Activated naive CD4-positive, alpha-beta T cell (primary cell): ENCODE data around the gene CMYA5.
"Not testable (repeated sequence)": the region's sequence is repeated elsewhere in the genome, so short reads cannot be mapped to it uniquely, and the experiment has no call there.

Source experiments
- DNase-seq, 4 experiments: peaks; one replicate each; lab custom pipeline; 2025; lab: John Stamatoyannopoulos, UW

The CMYA5 gene

DNA sequence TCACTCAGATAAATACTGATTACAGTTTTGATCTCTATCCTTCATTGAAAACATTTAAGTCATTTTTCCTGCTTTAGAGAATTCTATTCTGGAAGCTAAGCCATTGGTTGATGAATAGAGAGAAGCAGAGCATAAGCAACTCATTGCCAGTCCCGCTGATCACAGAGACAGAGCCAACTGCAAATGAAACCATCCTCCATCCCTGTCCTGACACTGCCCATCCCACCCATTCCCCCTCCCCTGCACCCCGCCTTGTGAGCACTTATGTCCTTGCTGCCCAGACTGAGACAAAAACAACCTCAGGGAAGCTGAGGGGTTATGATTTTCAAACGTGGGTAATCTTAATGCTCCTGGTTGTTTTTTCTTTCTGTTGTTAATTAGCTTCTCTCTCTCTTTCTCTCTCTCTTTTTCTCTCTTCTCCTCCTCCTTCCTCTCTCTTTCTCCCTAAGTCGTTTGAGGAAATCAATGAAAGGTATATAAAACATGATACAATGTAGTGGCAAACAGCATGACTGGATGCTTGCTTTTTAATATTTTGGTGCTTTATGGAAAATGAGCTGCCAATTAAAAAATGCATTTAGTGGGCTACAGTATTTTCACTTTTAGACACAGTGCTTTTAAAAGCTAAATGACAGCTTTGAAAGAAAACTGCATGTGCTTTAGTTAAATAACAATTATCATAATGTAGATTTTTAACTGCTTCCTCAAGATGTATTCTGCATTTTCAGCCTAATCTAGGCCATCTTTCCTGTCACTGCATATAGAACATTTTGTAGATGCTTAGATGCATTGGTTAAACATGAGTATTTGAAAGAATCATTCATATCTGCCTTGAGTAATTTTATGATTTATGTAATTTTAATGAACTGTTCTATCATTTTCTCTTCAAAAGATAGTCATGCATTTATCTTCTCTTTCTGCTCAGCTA, 57.3 kb downstream of the CMYA5 start:
- DNase-seq: no peak

DNA sequence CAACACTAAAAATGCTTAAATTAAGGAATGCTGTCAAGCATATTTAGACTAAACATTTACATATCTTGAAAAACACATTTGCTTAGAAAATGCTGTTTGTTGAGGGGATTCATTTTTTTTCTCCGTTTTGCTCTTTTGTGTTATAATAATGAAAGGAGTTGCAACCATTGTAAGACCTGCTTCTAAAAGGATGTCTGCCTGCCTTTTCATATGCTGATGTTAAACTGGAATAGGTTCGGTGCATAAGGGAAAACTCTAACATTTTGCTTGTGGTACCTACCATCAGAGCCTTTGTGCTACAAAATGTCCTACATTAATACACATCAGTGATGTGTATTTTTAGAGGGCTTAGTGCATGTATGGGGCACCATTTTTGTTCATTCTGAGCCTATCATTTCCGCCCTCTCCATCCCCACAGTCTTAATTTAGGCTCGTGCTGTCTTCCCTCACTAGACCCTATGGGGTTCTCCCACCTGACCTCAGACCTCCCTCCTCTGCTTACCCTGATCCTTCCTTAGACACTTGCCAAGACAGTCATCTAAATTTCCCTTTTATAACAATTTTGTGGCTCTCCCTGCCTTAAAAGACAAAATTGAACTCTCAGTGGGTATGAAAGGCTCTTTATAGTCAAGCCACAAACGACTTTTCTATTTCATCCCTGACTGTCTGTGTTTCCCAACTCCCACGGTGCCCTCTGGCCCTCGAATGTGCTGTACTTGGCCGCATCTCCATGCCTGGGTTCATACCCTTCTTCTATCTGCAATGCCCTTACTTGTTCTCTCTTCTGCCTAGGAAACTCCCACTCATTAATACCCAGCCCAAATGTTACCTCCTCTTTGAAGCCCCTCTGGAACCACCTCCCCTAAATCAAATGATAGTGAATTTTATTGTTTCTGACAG, 61.2 kb downstream of the CMYA5 start:
- no peak for DNase-seq

DNA sequence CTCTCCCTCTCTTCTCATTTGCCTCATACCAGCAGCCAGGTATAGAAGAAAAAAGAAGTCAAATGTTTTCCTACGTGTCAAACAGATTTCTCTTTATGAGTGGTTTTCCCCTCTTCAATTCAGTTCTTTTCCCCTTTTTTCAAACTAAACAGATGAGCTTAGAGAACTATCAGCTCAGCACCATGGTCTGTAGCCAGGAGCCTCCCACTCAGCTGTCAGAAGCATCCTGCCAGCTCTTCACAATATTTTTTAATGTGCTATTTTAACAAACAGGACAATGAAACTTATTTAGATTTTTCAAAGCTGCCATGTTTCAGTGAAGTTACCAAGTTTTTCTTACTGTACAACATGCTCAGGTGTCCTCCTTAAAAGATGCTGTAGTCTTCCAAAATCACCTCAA, 63.5 kb downstream of the CMYA5 start:
- no peak for DNase-seq

DNA sequence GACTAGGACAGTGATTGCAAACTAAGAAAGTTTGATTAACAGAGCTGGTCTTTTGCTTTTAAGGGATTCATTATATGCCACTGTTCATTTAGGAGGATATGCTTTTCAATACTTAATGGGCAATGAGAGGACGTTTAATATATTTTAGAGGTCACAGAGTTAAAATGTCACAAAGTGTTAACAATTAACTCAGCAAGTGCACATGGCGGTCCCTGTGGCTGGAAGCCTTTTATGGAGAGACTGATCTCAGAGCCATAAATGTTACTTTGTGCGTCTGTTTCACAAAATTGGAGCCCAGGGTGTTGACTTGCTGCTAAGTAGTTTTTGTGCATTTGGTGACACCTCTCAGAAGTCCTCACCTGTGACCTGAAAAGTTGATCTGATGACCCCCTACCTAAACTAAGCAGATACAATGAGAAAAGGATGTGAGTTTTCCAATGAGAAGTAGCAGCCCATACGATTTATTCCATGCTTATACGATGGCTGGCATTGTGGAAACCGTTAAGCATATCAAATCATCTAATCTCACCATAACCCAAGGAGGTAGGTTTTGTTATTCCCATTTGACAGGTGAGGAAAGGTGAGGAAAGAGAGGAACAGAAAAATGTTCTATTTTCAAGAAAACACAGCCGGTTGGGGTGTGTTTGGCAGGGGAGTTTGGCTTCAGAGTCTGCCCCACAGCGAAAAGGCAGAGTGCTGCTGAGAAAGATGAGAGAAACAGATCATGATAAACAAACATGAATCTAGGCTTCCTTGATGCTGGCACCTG, 64.4 kb downstream of the CMYA5 start:
- no peak for DNase-seq

DNA sequence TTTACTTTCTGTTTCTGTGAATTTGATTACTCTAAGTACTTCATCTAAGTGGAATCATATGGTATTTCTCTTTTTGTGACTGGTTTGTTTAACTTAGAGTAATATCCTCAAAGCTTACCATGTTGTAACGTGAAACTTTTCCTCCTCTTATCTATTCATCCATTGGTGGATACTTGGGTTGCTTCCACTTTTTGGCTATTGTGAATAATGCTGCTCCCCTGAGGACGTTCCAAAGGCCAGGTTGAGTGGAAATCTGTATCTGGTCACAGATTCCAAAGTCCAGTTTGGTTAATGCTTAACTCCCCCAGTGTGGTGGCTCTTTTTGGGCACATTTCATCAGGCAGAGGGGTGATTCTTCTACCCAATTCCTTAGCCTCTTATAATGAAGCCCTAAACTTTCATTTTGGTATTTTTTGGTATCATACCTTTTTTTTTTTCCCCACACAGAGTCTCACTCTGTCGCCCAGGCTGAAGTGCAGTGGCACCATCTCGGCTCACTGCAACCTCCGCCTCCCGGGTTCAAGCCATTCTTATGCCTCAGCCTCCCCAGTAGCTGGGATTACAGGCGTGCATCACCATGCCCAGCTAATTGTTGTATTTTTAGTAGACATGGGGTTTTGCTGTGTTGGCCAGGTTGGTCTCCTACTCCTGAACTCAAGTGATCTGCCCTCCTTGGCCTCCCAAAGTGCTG, 65.4 kb downstream of the CMYA5 start:
- no peak for DNase-seq

DNA sequence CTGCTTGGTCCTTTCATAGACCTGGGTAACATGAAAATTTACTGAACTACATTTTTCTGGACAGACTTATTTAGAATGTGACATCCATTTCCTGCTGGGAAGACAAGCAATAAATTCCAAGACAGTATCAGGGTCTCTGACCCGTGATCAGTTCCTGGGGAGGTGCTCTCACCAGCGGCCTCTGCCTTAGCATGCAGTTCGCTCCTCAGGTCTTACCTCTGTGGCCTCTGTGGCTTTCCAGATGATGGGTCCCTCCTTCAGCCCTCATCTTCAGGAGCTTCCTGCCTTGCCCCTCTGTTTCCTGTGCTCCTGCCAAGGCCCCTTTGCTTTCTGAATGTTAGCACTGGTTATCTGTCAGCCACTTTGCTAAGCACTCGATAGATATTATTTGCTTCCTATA, 66.4 kb downstream of the CMYA5 start:
- DNase-seq: no peak

DNA sequence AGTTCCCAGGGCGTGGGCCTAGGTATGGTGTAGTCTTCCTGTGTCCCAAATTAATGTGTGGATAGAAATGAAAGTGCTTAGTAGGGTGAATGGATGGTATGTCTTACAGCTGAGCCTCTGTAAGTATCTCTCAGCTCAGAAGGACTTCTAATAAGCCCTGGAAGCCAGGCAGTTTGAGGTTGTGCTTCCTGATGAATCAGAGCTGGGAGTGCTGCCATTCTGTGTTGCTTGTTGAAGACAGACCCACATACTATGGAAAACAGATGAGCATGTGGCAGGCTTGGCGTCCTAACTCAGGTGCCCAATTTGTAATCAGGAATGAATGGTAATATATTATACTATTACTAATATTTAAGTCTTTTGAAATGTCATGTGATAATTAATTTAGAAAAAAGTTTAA, 69.8 kb downstream of the CMYA5 start:
- no peak for DNase-seq

DNA sequence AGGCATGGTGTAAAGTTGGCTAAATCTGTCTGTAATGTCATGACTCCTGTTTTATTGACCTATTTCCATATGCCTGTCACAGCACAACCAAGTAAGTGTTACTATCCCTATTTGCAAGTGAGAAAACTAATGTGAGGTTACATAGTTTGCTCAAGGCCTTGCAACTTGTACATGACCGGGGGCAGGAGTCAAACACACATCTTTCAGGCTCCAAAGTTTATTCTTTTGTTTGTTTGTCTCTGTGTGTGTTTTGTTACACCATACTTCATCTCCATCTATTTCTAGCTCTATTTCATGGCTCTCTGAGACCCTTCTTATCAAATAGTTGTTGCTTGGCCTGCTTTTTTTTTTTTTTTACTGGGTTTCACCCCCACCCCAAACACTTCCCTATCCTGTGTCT, 70.2 kb downstream of the CMYA5 start:
- DNase-seq: no peak

DNA sequence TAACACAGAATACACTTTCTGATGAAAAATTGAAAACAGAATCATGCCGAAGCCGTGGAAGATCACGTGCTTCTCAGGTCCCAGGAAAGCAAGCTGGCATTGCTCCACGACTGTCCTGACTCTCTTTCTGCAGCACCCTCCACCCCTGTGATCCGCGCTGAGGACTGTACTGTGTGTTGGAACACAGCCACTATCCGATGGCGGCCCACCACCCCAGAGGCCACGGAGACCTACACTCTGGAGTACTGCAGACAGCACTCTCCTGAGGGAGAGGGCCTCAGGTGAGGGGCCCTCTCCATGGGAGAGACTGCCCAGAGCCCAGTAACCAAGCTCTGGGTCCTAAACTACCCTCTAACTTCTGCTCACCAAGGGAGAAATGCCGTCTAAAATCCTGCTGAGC, 73.3 kb downstream of the CMYA5 start:
- DNase-seq: no peak

DNA sequence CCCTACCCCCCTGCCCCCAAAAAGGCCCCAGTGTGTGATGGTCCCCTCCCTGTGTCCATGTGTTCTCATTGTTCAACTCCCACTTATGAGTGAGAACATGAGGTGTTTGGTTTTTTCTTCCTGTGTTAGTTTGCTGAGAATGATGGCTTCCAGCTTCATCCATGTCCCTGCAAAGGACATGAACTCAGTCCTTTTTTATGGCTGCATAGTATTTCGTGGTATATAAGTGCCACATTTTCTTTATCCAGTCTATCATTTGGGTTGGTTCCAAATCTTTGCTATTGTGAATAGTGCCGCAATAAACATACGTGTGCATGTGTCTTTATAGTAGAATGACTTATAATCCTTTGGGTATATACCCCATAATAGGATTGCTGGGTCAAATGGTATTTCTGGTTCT, 74.5 kb downstream of the CMYA5 start:
- DNase-seq: not testable (repeated sequence)

DNA sequence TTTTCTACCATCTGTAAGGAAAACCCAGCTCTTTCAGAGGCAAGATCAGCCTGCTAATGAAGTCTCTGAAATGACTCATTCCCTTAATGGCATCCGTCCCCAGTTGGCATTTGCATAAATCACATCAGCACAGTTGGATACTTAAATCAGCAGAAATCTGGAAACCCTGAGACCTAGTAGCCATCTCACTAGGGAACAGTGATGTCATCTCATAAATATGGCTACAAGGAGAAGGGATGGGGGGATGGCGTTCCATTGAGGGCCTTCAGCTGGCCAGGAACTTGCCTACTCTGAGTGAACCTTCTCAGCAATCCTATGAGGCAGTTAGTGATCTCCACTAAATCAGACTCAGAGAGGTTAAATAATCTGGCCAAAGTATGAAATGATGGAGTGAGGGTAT, 81.8 kb downstream of the CMYA5 start:
- DNase-seq: no peak

DNA sequence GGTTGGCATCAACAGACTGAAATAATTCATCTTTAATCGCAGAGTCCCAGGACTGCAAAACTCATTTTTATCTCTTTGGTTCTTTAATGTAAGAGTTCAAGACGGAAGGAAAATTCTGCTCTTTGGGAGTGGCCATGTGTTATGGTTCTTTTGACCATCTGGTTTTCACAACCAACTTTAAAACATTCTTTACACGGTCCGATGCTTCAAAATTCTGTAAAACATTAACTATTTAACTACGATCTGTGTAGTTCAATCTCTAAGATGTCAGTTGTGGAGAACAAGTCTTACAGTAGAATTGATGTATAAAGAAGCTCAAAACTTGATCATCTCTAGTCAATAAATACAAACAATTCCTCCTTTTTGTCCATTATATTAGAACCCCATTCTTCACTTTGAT, 83.0 kb downstream of the CMYA5 start:
- DNase-seq: no peak

DNA sequence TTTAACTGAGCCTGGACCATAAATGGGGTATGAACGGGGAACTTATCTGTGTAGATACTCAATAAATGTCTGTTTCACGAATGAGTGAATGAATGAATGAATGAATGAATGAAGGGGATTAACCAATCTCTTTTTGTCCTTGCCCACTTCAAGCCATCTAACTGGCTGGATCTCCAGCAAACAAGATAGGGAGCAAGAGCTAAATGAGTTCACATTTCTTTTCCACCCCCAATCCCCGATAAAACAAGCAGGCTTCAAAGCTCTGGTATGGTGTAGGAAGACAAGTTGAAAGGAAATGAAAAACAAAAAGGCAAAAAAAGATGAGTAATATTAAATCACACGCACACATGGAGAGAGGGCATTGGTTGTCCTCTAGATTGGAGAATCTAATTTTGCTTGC, 84.0 kb downstream of the CMYA5 start:
- DNase-seq: no peak

DNA sequence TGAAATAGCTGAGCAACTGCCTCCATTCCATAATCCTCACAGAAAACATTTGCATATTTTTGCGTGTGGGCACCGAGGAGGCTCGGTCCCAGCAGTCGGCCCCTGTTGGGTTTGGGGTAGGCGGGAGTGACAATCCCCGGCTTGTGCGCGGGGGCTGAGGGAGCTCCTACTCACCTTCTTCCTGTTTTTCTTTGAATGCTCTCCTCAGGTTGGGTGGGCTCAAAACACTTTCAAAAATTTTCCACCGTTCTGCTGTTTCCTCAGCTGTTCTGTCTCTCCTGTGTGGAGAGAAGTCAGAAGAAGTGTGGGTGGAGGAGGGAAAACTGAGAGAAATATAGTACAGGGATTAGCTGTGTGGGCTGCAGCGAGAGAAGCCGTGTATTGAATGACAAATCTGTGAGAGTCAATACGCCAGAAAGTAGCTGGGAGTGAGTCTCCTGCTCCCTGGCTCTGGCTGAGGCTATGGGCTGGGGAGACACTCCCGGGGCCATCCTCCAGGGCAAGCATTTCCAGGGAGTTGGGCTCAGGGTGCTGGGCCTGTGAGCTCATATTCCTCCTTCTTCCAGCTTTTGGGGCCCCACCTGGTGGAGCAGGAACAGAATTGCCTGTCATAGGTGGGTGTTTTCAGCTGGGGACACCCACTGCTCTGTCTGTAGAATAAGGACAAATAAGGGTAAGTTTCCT, 84.7 kb downstream of the CMYA5 start:
- DNase-seq: no peak

DNA sequence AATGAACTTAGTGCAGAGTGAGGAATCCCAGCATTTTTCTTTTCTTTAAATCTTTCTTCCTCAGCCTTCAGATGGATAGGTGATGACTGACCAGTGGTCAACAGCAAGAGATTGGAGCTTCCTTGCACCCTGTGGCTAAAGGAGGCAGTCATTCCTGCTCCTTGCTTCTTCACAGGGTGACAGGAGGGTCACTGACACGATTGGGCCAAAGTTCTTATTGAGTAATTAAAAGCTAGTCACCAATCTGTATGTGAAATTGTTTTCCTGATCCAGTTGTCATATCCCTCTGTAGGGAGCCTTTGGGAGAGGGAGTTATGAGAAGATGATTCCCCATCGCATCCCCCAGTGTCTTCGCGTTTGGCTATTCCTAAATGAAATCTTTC, 85.2 kb downstream of the CMYA5 start:
- DNase-seq: no peak

DNA sequence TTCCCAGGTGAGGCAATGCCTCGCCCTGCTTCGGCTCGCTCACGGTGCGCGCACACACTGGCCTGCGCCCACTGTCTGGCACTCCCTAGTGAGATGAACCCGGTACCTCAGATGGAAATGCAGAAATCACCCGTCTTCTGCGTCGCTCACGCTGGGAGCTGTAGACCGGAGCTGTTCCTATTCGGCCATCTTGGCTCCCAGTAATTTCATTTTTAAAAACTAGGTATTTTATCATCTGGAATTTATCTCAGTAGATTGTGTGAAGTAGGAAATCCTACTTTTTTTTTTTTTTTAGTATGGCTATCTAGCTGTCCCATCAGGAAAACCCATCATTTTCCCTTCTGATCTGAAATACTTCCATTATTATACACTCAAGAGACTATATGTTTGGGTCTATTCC, 95.1 kb downstream of the CMYA5 start:
- DNase-seq: not testable (repeated sequence)

DNA sequence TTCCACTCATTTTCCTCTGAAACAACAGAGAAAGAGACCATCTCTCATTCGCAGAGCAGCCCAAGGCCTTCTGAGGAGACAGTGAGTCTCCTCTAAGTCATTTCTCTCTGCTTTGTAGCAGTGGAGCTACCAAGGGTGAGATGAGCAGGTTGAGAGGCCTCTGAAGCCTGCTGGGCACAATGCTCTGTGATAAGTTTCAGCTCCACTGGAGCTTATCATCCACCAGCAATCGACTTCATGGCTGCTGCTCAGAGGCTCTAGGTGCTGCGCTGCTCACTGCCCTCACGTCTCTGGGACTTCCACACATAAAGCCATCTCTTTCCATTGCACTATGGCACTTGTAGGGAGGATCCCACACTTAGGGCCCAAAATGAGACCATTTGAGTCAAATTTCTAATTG, 96.3 kb downstream of the CMYA5 start:
- no peak for DNase-seq

DNA sequence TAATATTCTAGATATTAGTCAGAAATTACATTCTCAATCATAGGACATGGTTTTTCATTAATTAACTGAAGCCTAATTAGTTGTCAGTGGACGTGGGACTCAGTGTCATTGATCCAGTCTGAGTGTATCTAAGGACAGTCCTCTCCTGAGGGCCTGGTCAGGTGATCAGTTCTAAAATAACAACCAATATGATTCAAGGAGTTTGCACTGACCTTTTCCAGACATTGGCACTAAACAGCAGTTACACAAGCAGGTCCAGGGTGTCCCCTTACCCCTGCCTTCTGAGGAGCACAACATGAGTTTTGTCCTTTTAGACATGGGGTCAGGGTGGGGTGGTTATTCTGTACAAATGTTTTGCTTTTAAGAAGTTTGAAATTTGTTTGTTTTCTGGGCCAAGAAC, 97.8 kb downstream of the CMYA5 start:
- DNase-seq: no peak

DNA sequence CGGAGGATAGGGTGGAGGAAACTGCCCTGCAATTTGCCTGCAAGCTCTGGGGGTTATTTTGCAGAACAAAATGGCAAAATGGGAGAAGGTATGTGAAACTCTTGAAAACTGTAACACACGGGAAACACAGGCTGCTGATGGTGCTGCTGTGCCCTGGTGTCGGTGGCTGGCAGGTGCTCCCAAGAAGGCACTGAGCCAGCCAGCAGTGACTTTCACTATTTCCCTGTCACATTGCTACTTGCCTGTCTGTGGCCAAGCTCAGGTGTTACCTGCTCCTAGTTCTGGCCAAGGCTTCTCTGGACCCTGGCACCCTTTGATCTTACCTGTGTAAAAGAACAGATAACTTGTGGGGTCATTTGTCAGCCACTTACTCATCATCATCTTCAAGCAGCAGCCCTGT, 102.2 kb downstream of the CMYA5 start:
- DNase-seq: no peak

DNA sequence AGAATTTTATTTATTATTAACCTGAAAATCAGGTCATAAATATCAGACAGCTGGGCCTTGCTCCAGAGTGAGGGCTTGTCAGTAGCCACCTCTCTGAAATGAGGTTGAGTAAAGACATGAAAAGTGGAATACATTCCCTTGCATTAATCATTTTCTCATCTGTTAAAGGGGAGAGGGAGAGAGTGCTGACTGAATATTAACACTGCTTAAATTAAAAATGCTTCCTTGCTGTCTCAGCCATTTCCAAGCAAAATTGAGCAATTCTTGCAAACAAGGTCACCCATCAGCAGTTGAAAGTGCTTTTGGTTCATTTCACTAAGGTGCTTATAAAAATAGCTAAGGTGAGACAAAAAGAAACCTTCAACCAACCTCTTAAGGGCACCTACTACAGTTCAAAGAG, 102.8 kb downstream of the CMYA5 start:
- no peak for DNase-seq

DNA sequence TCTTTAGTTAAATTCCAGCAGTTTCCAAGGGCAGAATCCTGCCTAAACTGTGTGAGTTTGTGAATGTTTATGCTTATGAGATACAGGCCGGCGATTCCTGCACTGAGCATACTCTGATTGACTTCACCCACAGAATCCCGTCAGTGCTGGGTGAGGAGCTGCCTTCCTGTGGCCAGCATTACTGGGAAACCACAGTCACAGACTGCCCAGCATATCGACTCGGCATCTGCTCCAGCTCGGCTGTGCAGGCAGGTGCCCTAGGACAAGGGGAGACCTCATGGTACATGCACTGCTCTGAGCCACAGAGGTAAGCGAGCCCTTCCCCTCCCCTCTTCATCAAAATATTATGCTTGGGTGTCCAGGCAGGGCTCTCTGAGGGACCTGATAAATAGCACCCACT, 103.7 kb downstream of the CMYA5 start:
- no peak for DNase-seq
